ENCODE measurements around the gene CHD9NB. TPM values are rescaled to one million over a fixed set of nuclear protein-coding genes. Genes with fewer than 3 reads are reported as not detected.

The CHD9NB gene
- total RNA-seq, 4 donors from 2014 or later, result 2.4 to 6.9 (median 3.2) TPM; not detected in 1

GRCh38 chr16:53098526-53099317 is 46.0 kb upstream of the CHD9NB start:
- Histone ChIP-seq H3K36me3 (no peaks in the 10 kb centered on the region), H3K4me3 (peak overlapping the region; percentile 40 to 52 (median 50)), H3K9me3 (no peaks in the 10 kb centered on the region), H3K27ac (peak overlapping the region; percentile 86 to 94 (median 92)), H3K4me1 (peaks cover 5 to 39% (median 27%) of the 10 kb centered on the region in 4 donors), H3K27me3 (no peaks in the 10 kb centered on the region)
- peak; percentile 75 to 87 (median 78) for DNase-seq
- TF ChIP-seq CTCF (IDR thresholded peaks at IDR 0.05) (no peak), POLR2A (IDR thresholded peaks at IDR 0.05) (no peak)

GRCh38 chr16:53097190-53097589 is 44.5 kb upstream of the CHD9NB start:
- TF ChIP-seq CTCF (IDR thresholded peaks at IDR 0.05) (no peak), POLR2A (IDR thresholded peaks at IDR 0.05) (no peak)
- Histone ChIP-seq H3K4me1 (peaks cover 5 to 52% (median 36%) of the 10 kb centered on the region in 4 donors), H3K9me3 (no peaks in the 10 kb centered on the region), H3K36me3 (no peaks in the 10 kb centered on the region), H3K27ac (peak overlapping the region in 1 of 4 donors; percentile 86), H3K27me3 (no peaks in the 10 kb centered on the region), H3K4me3 (no peak overlapping the region)
- DNase-seq, result no peak

GRCh38 chr16:53094013-53094630 is 41.4 kb upstream of the CHD9NB start:
- no peaks in the 10 kb centered on the region for H3K27me3 ChIP-seq
- DNase-seq, result peak; percentile 76 to 90 (median 86)
- no peaks in the 10 kb centered on the region for H3K36me3 ChIP-seq
- no peak for TF ChIP-seq CTCF (IDR thresholded peaks at IDR 0.05)
- TF ChIP-seq POLR2A (IDR thresholded peaks at IDR 0.05), result no peak
- peaks cover 5 to 61% (median 42%) of the 10 kb centered on the region in 4 donors for H3K4me1 ChIP-seq
- no peaks in the 10 kb centered on the region for H3K9me3 ChIP-seq
- H3K27ac ChIP-seq, result peak overlapping the region; percentile 65 to 86 (median 74)
- H3K4me3 ChIP-seq, result peak overlapping the region in 1 of 4 donors; percentile 7

GRCh38 chr16:53093162-53093744 is 40.6 kb upstream of the CHD9NB start:
- no peak overlapping the region for H3K4me3 ChIP-seq
- no peaks in the 10 kb centered on the region for H3K36me3 ChIP-seq
- TF ChIP-seq POLR2A (IDR thresholded peaks at IDR 0.05), result no peak
- TF ChIP-seq CTCF (IDR thresholded peaks at IDR 0.05), result no peak
- H3K9me3 ChIP-seq, result no peaks in the 10 kb centered on the region
- H3K4me1 ChIP-seq, result peaks cover 5 to 52% (median 37%) of the 10 kb centered on the region in 4 donors
- no peaks in the 10 kb centered on the region for H3K27me3 ChIP-seq
- DNase-seq, result no peak
- H3K27ac ChIP-seq, result peak overlapping the region; percentile 65 to 86 (median 74)

- Histone ChIP-seq H3K4me3 (no peak overlapping the region), H3K27me3 (no peaks in the 10 kb centered on the region), H3K27ac (peak overlapping the region in 3 of 4 donors; percentile 15 to 86 (median 76)), H3K36me3 (no peaks in the 10 kb centered on the region), H3K4me1 (peaks cover 5 to 48% (median 34%) of the 10 kb centered on the region in 4 donors), H3K9me3 (no peaks in the 10 kb centered on the region)
- TF ChIP-seq POLR2A (IDR thresholded peaks at IDR 0.05), result no peak
- no peak for TF ChIP-seq CTCF (IDR thresholded peaks at IDR 0.05)
- DNase-seq, result no peak
Measured at GRCh38 chr16:53092284-53092683, 39.6 kb upstream of the CHD9NB start.
